Osteoblast (primary cell): ENCODE results near the gene IFT122. TPM values are rescaled to one million over a fixed set of nuclear protein-coding genes. Genes with fewer than 3 reads are reported as not detected.
A peak's percentile ranks its signal among the peaks of the same experiment; 100 is the strongest.

Experiments used
- DNase-seq: peaks from one replicate; pipeline ENCODE4 v3.0.0; 2011; ENCODE audit warnings: low spot score, mixed read lengths; ENCODE audit not compliant: insufficient read length; ENCODE audit errors: missing footprints
- H2AFZ ChIP-seq: 2 replicates; pipeline ENCODE4 v1.6.0; 2011; ENCODE audit warnings: mild to moderate bottlenecking, low read length
- H3K27ac ChIP-seq: 2 replicates; pipeline ENCODE4 v1.5.1; 2011; ENCODE audit warnings: mild to moderate bottlenecking, low read depth, low read length, moderate library complexity
- H3K27me3 ChIP-seq: 2 replicates; pipeline ENCODE4 v1.6.0; 2012; ENCODE audit warnings: mild to moderate bottlenecking, control low read depth, inconsistent platforms, low read length, moderate library complexity; ENCODE audit not compliant: insufficient read depth
- H3K36me3 ChIP-seq: 2 replicates; pipeline ENCODE4 v1.5.1; 2011; ENCODE audit warnings: mild to moderate bottlenecking, low read length, control low read depth, moderate library complexity; ENCODE audit not compliant: insufficient read depth
- H3K4me1 ChIP-seq: 2 replicates; pipeline ENCODE4 v1.5.1; 2011; ENCODE audit warnings: mild to moderate bottlenecking, low read length, control low read depth, moderate library complexity; ENCODE audit not compliant: insufficient read depth
- H3K4me2 ChIP-seq: 2 replicates; pipeline ENCODE4 v1.6.0; 2011; ENCODE audit warnings: mild to moderate bottlenecking, low read length; ENCODE audit not compliant: insufficient read depth
- H3K4me3 ChIP-seq: fragments of 200-600 bp; sonication (generic); 3 replicates; pipeline ENCODE4 v1.5.1; 2012; ENCODE audit warnings: mild to moderate bottlenecking, low read length, inconsistent platforms; ENCODE audit not compliant: insufficient read depth
- H3K79me2 ChIP-seq: 2 replicates; pipeline ENCODE4 v1.6.0; 2012; ENCODE audit warnings: mild to moderate bottlenecking, low read length, control low read depth, inconsistent platforms; ENCODE audit not compliant: insufficient read depth
- H3K9me3 ChIP-seq: 2 replicates; pipeline ENCODE4 v1.5.1; 2011; ENCODE audit warnings: low read depth, low read length, control low read depth
- H4K20me1 ChIP-seq: 2 replicates; pipeline ENCODE4 v1.6.0; 2012; ENCODE audit warnings: mild to moderate bottlenecking, low read length, control low read depth; ENCODE audit not compliant: insufficient read depth
- CTCF ChIP-seq: IDR thresholded peaks from 2 replicates; pipeline ENCODE4 v1.5.1; 2011; ENCODE audit warnings: mild to moderate bottlenecking, low read depth, low read length, moderate library complexity; ENCODE audit errors: extremely low read depth
- total RNA-seq: library from RNA; depleted of rRNA; stranded (reverse); fragments of >200 nt; gene quantifications from 2 replicates; pipeline ENCODE4 v1.2.3, GENCODE V29; 2012

Gene IFT122
- total RNA-seq, 1 donor = 30.4 TPM

DNA sequence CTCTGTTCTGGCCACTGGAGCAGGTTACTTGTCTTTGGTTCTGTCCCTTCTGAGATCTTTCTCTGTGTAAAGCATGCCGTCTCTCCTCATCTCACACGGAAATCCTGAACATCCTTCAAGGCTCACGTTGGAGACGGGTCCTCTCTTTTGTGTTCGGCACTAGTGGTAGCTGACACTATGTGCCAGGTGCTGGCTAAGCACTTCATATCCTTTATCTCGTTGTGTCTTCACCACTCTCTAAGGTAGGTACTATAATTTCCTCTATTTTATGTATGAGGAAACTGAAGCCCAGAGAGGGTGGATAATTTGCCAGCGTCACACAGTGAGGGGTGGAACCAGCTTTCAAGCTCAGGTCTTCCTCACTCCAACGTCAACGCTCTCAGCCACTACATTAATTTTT, 1.2 kb downstream of the IFT122 start:
- peaks cover 41% of the 10 kb centered on the region for H3K4me1 ChIP-seq
- H3K27ac ChIP-seq = peak overlapping the region; percentile 95
- peak overlapping the region; percentile 98 for H3K4me3 ChIP-seq
- peak overlapping the region; percentile 81 for H2AFZ ChIP-seq
- H3K79me2 ChIP-seq = peaks cover 72% of the 10 kb centered on the region
- peak overlapping the region; percentile 87 for H3K4me2 ChIP-seq
- no peak for TF ChIP-seq CTCF
- peaks cover 15% of the 10 kb centered on the region for H3K36me3 ChIP-seq
- no peaks in the 10 kb centered on the region for H3K9me3 ChIP-seq
- no peaks in the 10 kb centered on the region for H4K20me1 ChIP-seq
- DNase-seq = peak; percentile 70
- H3K27me3 ChIP-seq = no peaks in the 10 kb centered on the region

DNA sequence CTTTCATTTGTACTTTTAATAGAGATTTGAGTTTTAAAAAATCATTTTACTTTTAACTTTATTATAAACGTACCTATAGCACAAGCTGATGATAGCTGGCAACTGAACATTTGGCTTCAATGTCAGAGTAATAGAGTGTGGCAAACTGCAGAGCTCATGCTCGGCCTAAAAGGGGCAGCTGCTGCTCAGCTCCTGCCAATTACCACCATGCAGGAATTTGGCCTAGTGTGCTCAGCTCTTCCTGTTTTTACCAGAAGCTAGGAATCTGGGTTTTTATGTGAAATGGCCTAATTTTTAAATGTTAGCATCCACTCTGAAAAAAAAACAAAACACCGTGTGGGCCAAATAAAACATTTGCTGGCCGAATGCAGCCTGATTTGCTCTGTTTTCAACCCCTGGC, 1.8 kb downstream of the IFT122 start:
- peaks cover 41% of the 10 kb centered on the region for H3K4me1 ChIP-seq

GRCh38 chr3:129442486-129442885, 2.5 kb downstream of the IFT122 start:
- peak overlapping the region; percentile 87 for H3K4me2 ChIP-seq
- no peaks in the 10 kb centered on the region for H3K9me3 ChIP-seq
- H2AFZ ChIP-seq = no peak overlapping the region
- peak overlapping the region; percentile 95 for H3K27ac ChIP-seq
- H3K4me1 ChIP-seq = peaks cover 43% of the 10 kb centered on the region
- H4K20me1 ChIP-seq = no peaks in the 10 kb centered on the region
- no peaks in the 10 kb centered on the region for H3K27me3 ChIP-seq
- no peak overlapping the region for H3K4me3 ChIP-seq
- TF ChIP-seq CTCF = no peak
- peak; percentile 55 for DNase-seq
- peaks cover 4% of the 10 kb centered on the region for H3K36me3 ChIP-seq
- peaks cover 69% of the 10 kb centered on the region for H3K79me2 ChIP-seq

More for the DNA sequence above, 1.8 kb downstream of the IFT122 start:
- H3K4me2 ChIP-seq = peak overlapping the region; percentile 87
- H3K27me3 ChIP-seq = no peaks in the 10 kb centered on the region
- H3K36me3 ChIP-seq = peaks cover 11% of the 10 kb centered on the region
- H4K20me1 ChIP-seq = no peaks in the 10 kb centered on the region
- peaks cover 71% of the 10 kb centered on the region for H3K79me2 ChIP-seq
- peak; percentile 63 for DNase-seq
- TF ChIP-seq CTCF = no peak
- H3K9me3 ChIP-seq = no peaks in the 10 kb centered on the region
- peak overlapping the region; percentile 49 for H2AFZ ChIP-seq
- H3K4me3 ChIP-seq = peak overlapping the region; percentile 98
- H3K27ac ChIP-seq = peak overlapping the region; percentile 95

DNA sequence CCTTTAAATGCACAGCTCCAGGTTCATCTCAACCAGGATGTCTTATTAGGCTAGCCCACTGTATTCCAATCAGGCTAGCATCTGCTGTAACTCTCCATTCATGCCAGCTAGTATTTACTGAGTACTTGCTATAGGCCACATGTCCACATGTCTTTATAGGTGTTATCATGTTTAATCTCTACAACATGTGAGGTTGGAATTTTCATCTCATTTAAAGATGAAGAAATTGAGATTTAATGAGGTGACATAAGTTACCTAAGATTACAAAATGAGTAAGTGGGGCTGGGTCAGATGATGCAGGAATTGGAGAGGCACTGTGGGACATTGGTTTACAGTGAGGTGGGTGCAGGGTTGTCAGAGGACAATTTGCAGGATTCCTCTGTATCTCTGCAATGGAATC, 2.9 kb downstream of the IFT122 start:
- Histone ChIP-seq H3K27ac (peak overlapping the region; percentile 95), H3K79me2 (peaks cover 67% of the 10 kb centered on the region), H3K4me3 (no peak overlapping the region), H3K9me3 (no peaks in the 10 kb centered on the region), H3K4me2 (peak overlapping the region; percentile 87), H3K36me3 (no peaks in the 10 kb centered on the region), H3K27me3 (no peaks in the 10 kb centered on the region), H2AFZ (no peak overlapping the region), H3K4me1 (peaks cover 43% of the 10 kb centered on the region), H4K20me1 (no peaks in the 10 kb centered on the region)
- TF ChIP-seq CTCF = no peak
- DNase-seq = no peak
